CD14-positive monocyte (primary cell): Measurements from ENCODE around the gene AGAP1. TPM values are rescaled to one million over a fixed set of nuclear protein-coding genes. Genes with fewer than 3 reads are reported as not detected.

Experiments used
- DNase-seq, 3 donors: peaks; one replicate each; pipeline ENCODE4 v3.0.0-alpha.2; 2011 to 2022
- H2AFZ ChIP-seq: 2 replicates; pipeline ENCODE4 v1.6.0; 2012; ENCODE audit warnings: mild to moderate bottlenecking, low read depth, low read length, inconsistent platforms; ENCODE audit not compliant: insufficient read depth, poor library complexity, severe bottlenecking
- H3K27ac ChIP-seq, 2 donors: 1 replicate in 1 of 2; 2 replicates in 1 of 2; pipeline ENCODE4 v1.5.1; 2012 to 2013; ENCODE audit warnings: low read length in 2 of 2, control low read depth in 1 of 2, inconsistent platforms in 1 of 2, low read depth in 1 of 2, mild to moderate bottlenecking in 1 of 2
- H3K27me3 ChIP-seq, 2 donors: one replicate each; pipeline versions ENCODE4 v1.6.0 to v1.6.1; 2011 to 2013; ENCODE audit warnings: low read length in 2 of 2; ENCODE audit not compliant: control insufficient read depth in 2 of 2, insufficient read depth in 2 of 2
- H3K36me3 ChIP-seq, 2 donors: replicated peaks in 1 of 2; 1 replicate in 1 of 2; 2 replicates in 1 of 2; pipeline versions ENCODE4 v1.5.1 to v1.6.1; 2012 to 2013; ENCODE audit warnings: low read length in 2 of 2, control low read depth in 1 of 2, inconsistent platforms in 1 of 2, mild to moderate bottlenecking in 1 of 2; ENCODE audit not compliant: insufficient read depth in 2 of 2, control insufficient read depth in 1 of 2
- H3K4me1 ChIP-seq, 2 donors: 1 replicate in 1 of 2; 2 replicates in 1 of 2; pipeline versions ENCODE4 v1.5.1 to v1.6.1; 2012 to 2013; ENCODE audit warnings: low read length in 2 of 2, control low read depth in 1 of 2, inconsistent platforms in 1 of 2, mild to moderate bottlenecking in 1 of 2, moderate library complexity in 1 of 2; ENCODE audit not compliant: insufficient read depth in 2 of 2, control insufficient read depth in 1 of 2
- H3K4me2 ChIP-seq: replicated peaks from 2 replicates; pipeline ENCODE3; 2012; ENCODE audit warnings: low read length, moderate library complexity, mild to moderate bottlenecking; ENCODE audit not compliant: poor library complexity, severe bottlenecking; ENCODE audit errors: extremely low read depth
- H3K4me3 ChIP-seq, 3 experiments: fragments of 200-600 bp in 1 of 3; sonication (generic) in 1 of 3; replicated peaks in 1 of 3; 1 replicate in 2 of 3; 2 replicates in 1 of 3; pipeline ENCODE4 v1.5.1; 2011 to 2013; ENCODE audit warnings: low read length in 3 of 3, mild to moderate bottlenecking in 3 of 3, control low read depth in 2 of 3, low read depth in 2 of 3, inconsistent platforms in 1 of 3, moderate library complexity in 1 of 3
- H3K79me2 ChIP-seq: 2 replicates; pipeline ENCODE4 v1.6.0; 2012; ENCODE audit warnings: mild to moderate bottlenecking, control low read depth, inconsistent platforms, low read length, moderate library complexity; ENCODE audit not compliant: insufficient read depth
- H3K9ac ChIP-seq: 2 replicates; pipeline ENCODE4 v1.6.0; 2017; ENCODE audit warnings: low read length, mild to moderate bottlenecking; ENCODE audit not compliant: insufficient read depth, poor library complexity, severe bottlenecking
- H3K9me3 ChIP-seq, 2 donors: replicated peaks in 1 of 2; 1 replicate in 1 of 2; 2 replicates in 1 of 2; pipeline versions ENCODE4 v1.5.1 to v1.6.1; 2012 to 2013; ENCODE audit warnings: low read length in 2 of 2, control low read depth in 1 of 2; ENCODE audit not compliant: control insufficient read depth in 1 of 2, insufficient read depth in 1 of 2
- H4K20me1 ChIP-seq: 2 replicates; pipeline ENCODE4 v1.6.0; 2012; ENCODE audit warnings: mild to moderate bottlenecking, low read length, control low read depth, moderate library complexity; ENCODE audit not compliant: insufficient read depth
- H3K27ac Mint-ChIP-seq, 7 donors: one replicate each; pipeline ENCODE4 v1.8.0; 2020; ENCODE audit warnings: mild to moderate bottlenecking in 7 of 7, mixed read lengths in 7 of 7, moderate library complexity in 6 of 7, inconsistent platforms in 2 of 7
- H3K27me3 Mint-ChIP-seq, 3 donors: one replicate each; pipeline ENCODE4 v1.8.0; 2021 to 2022; ENCODE audit warnings: low read depth in 3 of 3, mild to moderate bottlenecking in 3 of 3, mixed read lengths in 3 of 3, moderate library complexity in 3 of 3, inconsistent platforms in 1 of 3
- H3K36me3 Mint-ChIP-seq, 2 donors: one replicate each; pipeline ENCODE4 v1.8.0; 2020; ENCODE audit warnings: mixed read lengths in 2 of 2, inconsistent platforms in 1 of 2, mild to moderate bottlenecking in 1 of 2
- H3K4me1 Mint-ChIP-seq: one replicate; pipeline ENCODE4 v1.8.0; 2020; ENCODE audit warnings: mild to moderate bottlenecking, mixed read lengths
- H3K4me3 Mint-ChIP-seq, 2 donors: one replicate each; pipeline ENCODE4 v1.8.0; 2020; ENCODE audit warnings: mild to moderate bottlenecking in 2 of 2, mixed read lengths in 2 of 2, moderate library complexity in 1 of 2
- H3K9me3 Mint-ChIP-seq, 7 donors: one replicate each; pipeline ENCODE4 v1.8.0; 2020 to 2022; ENCODE audit warnings: mixed read lengths in 7 of 7, mild to moderate bottlenecking in 6 of 7, moderate library complexity in 6 of 7, inconsistent platforms in 2 of 7
- WGBS: methylation state at CpG from one replicate; pipeline ENCODE4 v1.1.5; 2013; ENCODE audit warnings: missing lambda C conversion rate; ENCODE audit not compliant: insufficient coverage; 5-methylcytosine and 5-hydroxymethylcytosine counted together
- intact Hi-C, 2 donors: fragments of 100-400 bp; cut with micrococcal nuclease; formaldehyde crosslinking; loops; one replicate each; pipeline versions ENCODE4 v1.15.0 to v1.15.1; 2023
- polyA plus RNA-seq, 3 donors: library from polyadenylated mRNA; depleted of rRNA in 1 of 3; unstranded in 2 of 3; stranded (reverse) in 1 of 3; fragments of 300-500 nt in 2 of 3; fragments of >200 nt in 1 of 3; fragmentation: Illumina TruSeq in 2 of 3; gene quantifications; 1 replicate in 2 of 3; 2 replicates in 1 of 3; pipeline ENCODE4 v1.2.3, GENCODE V29; 2012 to 2021
- TF ChIP-seq, protein P1 (sequence below): fragments of 200-600 bp; IDR thresholded peaks from one replicate; pipeline ENCODE4 v1.8.0; 2022; ENCODE audit warnings: antibody characterized with exemption, mild to moderate bottlenecking

The AGAP1 gene
- polyA plus RNA-seq, 3 donors: 0.12 TPM; not detected in 2

DNA sequence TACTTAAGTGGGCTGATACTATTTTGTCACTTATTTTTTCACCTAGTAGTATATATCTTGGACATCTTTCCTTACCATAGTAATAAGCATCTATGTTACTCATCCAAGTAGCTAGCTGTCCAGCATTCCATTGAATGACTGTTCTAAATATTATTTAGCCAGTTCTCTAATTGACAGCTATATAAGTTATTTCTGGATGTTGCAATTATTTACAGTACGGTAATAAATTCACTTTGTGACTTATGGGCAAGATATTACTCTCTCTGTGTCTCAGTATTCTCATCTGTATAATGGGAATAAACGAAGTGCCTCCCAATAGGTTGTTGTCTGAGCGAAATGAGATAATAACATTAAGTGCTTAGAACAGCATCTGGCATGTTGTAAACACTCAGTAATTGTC lies 46.6 kb upstream of the AGAP1 start:
- H4K20me1 ChIP-seq: no peaks in the 10 kb centered on the region
- H3K4me3 Mint-ChIP-seq: no peak overlapping the region
- no CpG with 5 or more reads among the region's 3 CpGs for WGBS
- no peaks in the 10 kb centered on the region for H3K36me3 ChIP-seq
- no peak overlapping the region for H3K4me3 ChIP-seq
- intact Hi-C loops: no loop called here
- no peak overlapping the region for H3K9ac ChIP-seq
- no peaks in the 10 kb centered on the region for H3K4me1 ChIP-seq
- peaks cover 0 to 3% (median 2%) of the 10 kb centered on the region in 3 donors for H3K27me3 Mint-ChIP-seq
- no peaks in the 10 kb centered on the region for H3K27me3 ChIP-seq
- H3K36me3 Mint-ChIP-seq: no peaks in the 10 kb centered on the region
- no peaks in the 10 kb centered on the region for H3K4me1 Mint-ChIP-seq
- H3K27ac Mint-ChIP-seq: no peak overlapping the region
- H3K9me3 ChIP-seq: peaks cover 0 to 16% of the 10 kb centered on the region in 2 donors
- TF ChIP-seq, protein P1, sequence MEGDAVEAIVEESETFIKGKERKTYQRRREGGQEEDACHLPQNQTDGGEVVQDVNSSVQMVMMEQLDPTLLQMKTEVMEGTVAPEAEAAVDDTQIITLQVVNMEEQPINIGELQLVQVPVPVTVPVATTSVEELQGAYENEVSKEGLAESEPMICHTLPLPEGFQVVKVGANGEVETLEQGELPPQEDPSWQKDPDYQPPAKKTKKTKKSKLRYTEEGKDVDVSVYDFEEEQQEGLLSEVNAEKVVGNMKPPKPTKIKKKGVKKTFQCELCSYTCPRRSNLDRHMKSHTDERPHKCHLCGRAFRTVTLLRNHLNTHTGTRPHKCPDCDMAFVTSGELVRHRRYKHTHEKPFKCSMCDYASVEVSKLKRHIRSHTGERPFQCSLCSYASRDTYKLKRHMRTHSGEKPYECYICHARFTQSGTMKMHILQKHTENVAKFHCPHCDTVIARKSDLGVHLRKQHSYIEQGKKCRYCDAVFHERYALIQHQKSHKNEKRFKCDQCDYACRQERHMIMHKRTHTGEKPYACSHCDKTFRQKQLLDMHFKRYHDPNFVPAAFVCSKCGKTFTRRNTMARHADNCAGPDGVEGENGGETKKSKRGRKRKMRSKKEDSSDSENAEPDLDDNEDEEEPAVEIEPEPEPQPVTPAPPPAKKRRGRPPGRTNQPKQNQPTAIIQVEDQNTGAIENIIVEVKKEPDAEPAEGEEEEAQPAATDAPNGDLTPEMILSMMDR: no peak
- no peaks in the 10 kb centered on the region for H3K79me2 ChIP-seq
- H3K9me3 Mint-ChIP-seq: peaks cover 2 to 15% (median 8%) of the 10 kb centered on the region in 7 donors
- H2AFZ ChIP-seq: no peak overlapping the region
- DNase-seq: no peak
- H3K4me2 ChIP-seq: no peak overlapping the region
- no peak overlapping the region for H3K27ac ChIP-seq

DNA sequence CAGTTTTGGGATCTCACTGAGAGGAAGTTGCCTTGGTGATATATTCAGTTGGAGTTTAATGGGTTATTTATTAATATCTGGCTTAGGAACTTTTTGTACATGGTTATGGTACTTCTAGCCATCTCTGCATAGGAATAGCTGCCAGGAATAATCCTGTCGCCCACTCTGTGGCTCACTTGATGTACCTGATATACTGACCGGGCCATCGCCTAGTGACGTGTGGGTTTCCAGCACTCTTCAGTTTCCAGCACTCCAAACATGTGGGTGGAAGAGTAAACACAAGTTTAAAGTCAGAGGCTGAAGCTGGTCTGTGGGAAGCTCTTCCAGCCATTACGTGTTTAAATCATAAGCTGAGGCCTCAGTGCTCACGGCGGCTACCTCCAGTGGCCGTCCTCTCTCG lies 44.3 kb upstream of the AGAP1 start:
- peaks cover 0 to 6% of the 10 kb centered on the region in 2 donors for H3K9me3 ChIP-seq
- H3K36me3 Mint-ChIP-seq: no peaks in the 10 kb centered on the region
- H3K79me2 ChIP-seq: no peaks in the 10 kb centered on the region
- no peak overlapping the region for H3K9ac ChIP-seq
- no peak overlapping the region for H3K27ac Mint-ChIP-seq
- DNase-seq: no peak
- H3K4me3 ChIP-seq: no peak overlapping the region
- H3K4me2 ChIP-seq: no peak overlapping the region
- H3K27me3 Mint-ChIP-seq: peaks cover 0 to 3% (median 1%) of the 10 kb centered on the region in 3 donors
- no peaks in the 10 kb centered on the region for H3K4me1 ChIP-seq
- no peaks in the 10 kb centered on the region for H3K27me3 ChIP-seq
- H3K9me3 Mint-ChIP-seq: peaks cover 0 to 7% (median 3%) of the 10 kb centered on the region in 7 donors
- H2AFZ ChIP-seq: no peak overlapping the region
- no peak overlapping the region for H3K4me3 Mint-ChIP-seq
- no peaks in the 10 kb centered on the region for H4K20me1 ChIP-seq
- H3K4me1 Mint-ChIP-seq: no peaks in the 10 kb centered on the region
- TF ChIP-seq, protein P1: no peak
- intact Hi-C loops: no loop called here
- no peak overlapping the region for H3K27ac ChIP-seq
- 93% methylated on average over 3 of the region's 9 CpGs for WGBS
- no peaks in the 10 kb centered on the region for H3K36me3 ChIP-seq
